GM12873 (cell line): ENCODE measurements around the gene ROCK1.
A peak's percentile ranks its signal among the peaks of the same experiment; 100 is the strongest.

Experiments
- CTCF ChIP-seq: IDR thresholded peaks from 2 replicates; pipeline ENCODE4 v1.5.1; 2012; ENCODE audit warnings: low read depth, mild to moderate bottlenecking, moderate library complexity, low read length, control low read depth; ENCODE audit not compliant: insufficient read depth; ENCODE audit errors: missing control alignments

Gene ROCK1

GRCh38 chr18:21111346-21112139, at the start of gene ROCK1:
Gene ROCK1 (minus strand): TSS chr18:21111813. CDS start chr18:21110910, 903 bp downstream.
- TF ChIP-seq CTCF: no peak

GRCh38 chr18:21155443-21155842, 43.8 kb upstream of the ROCK1 start:
- TF ChIP-seq CTCF: no peak

- TF ChIP-seq CTCF: no peak
Measured at GRCh38 chr18:21146016-21146415, 34.4 kb upstream of the ROCK1 start.

- TF ChIP-seq CTCF: no peak
Measured at GRCh38 chr18:21145371-21145770, 33.8 kb upstream of the ROCK1 start.

GRCh38 chr18:21141668-21142422, 30.2 kb upstream of the ROCK1 start:
- TF ChIP-seq CTCF: no peak

- peak; percentile 32 for TF ChIP-seq CTCF
Measured at GRCh38 chr18:21134895-21135294, 23.3 kb upstream of the ROCK1 start.

GRCh38 chr18:21132398-21132918, 20.8 kb upstream of the ROCK1 start:
- no peak for TF ChIP-seq CTCF
